HCT116 (cell line): ENCODE measurements around the gene SPATS2L. TPM values are rescaled to one million over a fixed set of nuclear protein-coding genes. Genes with fewer than 3 reads are reported as not detected.

Experiments
- ATAC-seq: fragments of 200-7000 bp; cut with Tn5 transposase; 2 replicates; pipeline ENCODE4 v1.9.1; 2020; ENCODE audit warnings: mild to moderate bottlenecking, moderate library complexity
- BruUV-seq: library from RNA; stranded (reverse); fragments of 400-500 nt; replicated peaks from 2 replicates; lab custom pipeline; 2021; lab: Mats Ljungman, UMichigan
- CTCF ChIA-PET: fragments of 300-600 bp; sonication (Branson Sonifier 250); formaldehyde crosslinking; loops from one replicate; lab custom pipeline; 2021; ENCODE audit warnings: antibody characterized with exemption; lab: Charles Lee
- POLR2A ChIA-PET: fragments of 300-600, 350-600 bp; sonication (Branson Sonifier 250); formaldehyde crosslinking; loops from one replicate; lab custom pipeline; 2021; ENCODE audit warnings: antibody characterized with exemption; lab: Charles Lee
- RAD21 ChIA-PET, 2 experiments: fragments of 300-600 bp; sonication (Branson Sonifier 250); formaldehyde crosslinking; loops; one replicate each; lab custom pipeline; 2023; ENCODE audit warnings: low total read pairs in 2 of 2; ENCODE audit not compliant: uncharacterized antibody in 2 of 2, unreplicated experiment in 2 of 2, low non-redundant PET in 1 of 2; lab: Charles Lee
- DNase-seq: peaks from one replicate; pipeline ENCODE4 v3.0.0-alpha.2; 2010; ENCODE audit warnings: low read depth, low spot score
- H2AFZ ChIP-seq: fragments of 200-600 bp; shearing (Covaris generic), sonication (generic); 2 replicates; pipeline ENCODE4 v1.6.1; 2017; ENCODE audit warnings: low read depth, mixed run types, mixed read lengths, antibody characterized with exemption, low read length; ENCODE audit not compliant: poor library complexity, severe bottlenecking
- H3K27ac ChIP-seq: 2 replicates; pipeline ENCODE4 v1.5.1; 2012; ENCODE audit warnings: low read depth, low read length
- H3K27me3 ChIP-seq: fragments of 200-600 bp; sonication (generic); 2 replicates; pipeline ENCODE4 v1.6.1; 2016; ENCODE audit warnings: mixed run types, low read length, mixed read lengths; ENCODE audit not compliant: insufficient read depth
- H3K36me3 ChIP-seq, 2 experiments: fragments of 200-500 bp in 1 of 2; fragments of 200-600 bp in 1 of 2; sonication (Bioruptor generic) in 1 of 2; sonication (generic) in 1 of 2; 2 replicates each; pipeline versions ENCODE4 v1.5.1 to v1.6.1; 2014 to 2016; ENCODE audit warnings: low read length in 2 of 2, inconsistent platforms in 1 of 2, mixed read lengths in 1 of 2, mixed run types in 1 of 2; ENCODE audit not compliant: insufficient read depth in 2 of 2, control insufficient read depth in 1 of 2
- H3K4me1 ChIP-seq, 2 experiments: fragments of 200-600 bp in 1 of 2; sonication (generic) in 1 of 2; 2 replicates each; pipeline versions ENCODE4 v1.5.1 to v1.6.1; 2012 to 2017; ENCODE audit warnings: low read length in 2 of 2, inconsistent platforms in 1 of 2, mild to moderate bottlenecking in 1 of 2, mixed read lengths in 1 of 2, mixed run types in 1 of 2, moderate library complexity in 1 of 2; ENCODE audit not compliant: insufficient read depth in 2 of 2, control insufficient read depth in 1 of 2
- H3K4me2 ChIP-seq: fragments of 200-600 bp; sonication (generic); 2 replicates; pipeline ENCODE4 v1.6.1; 2017; ENCODE audit warnings: mixed run types, low read length, mixed read lengths
- H3K4me3 ChIP-seq, 2 experiments: fragments of 200-600 bp in 1 of 2; sonication (generic) in 1 of 2; replicated peaks in 1 of 2; 2 replicates each; pipeline ENCODE4 v1.5.1; 2011 to 2016; ENCODE audit warnings: low read length in 2 of 2, control low read depth in 1 of 2, low read depth in 1 of 2, mild to moderate bottlenecking in 1 of 2, mixed read lengths in 1 of 2, mixed run types in 1 of 2
- H3K79me2 ChIP-seq: fragments of 200-600 bp; sonication (generic); 2 replicates; pipeline ENCODE4 v1.6.1; 2017; ENCODE audit warnings: mild to moderate bottlenecking, mixed run types, low read length, moderate library complexity, mixed read lengths; ENCODE audit not compliant: insufficient read depth
- H3K9ac ChIP-seq: fragments of 200-600 bp; sonication (generic); 2 replicates; pipeline ENCODE4 v1.6.1; 2016; ENCODE audit warnings: low read length, mixed read lengths
- H3K9me2 ChIP-seq: fragments of 200-600 bp; sonication (generic), shearing (Covaris generic); 2 replicates; pipeline ENCODE4 v1.6.1; 2017; ENCODE audit warnings: mixed run types, mild to moderate bottlenecking, moderate library complexity; ENCODE audit not compliant: insufficient read depth
- H3K9me3 ChIP-seq, 2 experiments: fragments of 200-500 bp in 1 of 2; fragments of 200-600 bp in 1 of 2; sonication (Bioruptor generic) in 1 of 2; sonication (generic) in 1 of 2; 2 replicates each; pipeline ENCODE4 v1.6.1; 2014 to 2017; ENCODE audit warnings: low read length in 2 of 2, mixed read lengths in 2 of 2, inconsistent platforms in 1 of 2, low read depth in 1 of 2, mild to moderate bottlenecking in 1 of 2, mixed run types in 1 of 2, moderate library complexity in 1 of 2; ENCODE audit not compliant: control insufficient read depth in 1 of 2, insufficient read depth in 1 of 2
- H4K20me1 ChIP-seq: fragments of 200-600 bp; sonication (generic), shearing (Covaris generic); 2 replicates; pipeline ENCODE4 v1.6.1; 2017; ENCODE audit warnings: mixed run types, mild to moderate bottlenecking, moderate library complexity; ENCODE audit not compliant: insufficient read depth
- ATF3 ChIP-seq: IDR thresholded peaks from 2 replicates; pipeline ENCODE4 v1.6.1; 2012
- CEBPB ChIP-seq: IDR thresholded peaks from 2 replicates; pipeline ENCODE4 v1.6.1; 2012; ENCODE audit warnings: low read depth
- CTCF ChIP-seq, 3 experiments: fragments of 200-600 bp in 1 of 3; sonication (generic) in 1 of 3; IDR thresholded peaks in 2 of 3; conservative IDR thresholded peaks in 1 of 3; 2 replicates each; pipeline ENCODE4 v1.5.1; 2012 to 2017; ENCODE audit warnings: low read depth in 2 of 3, low read length in 2 of 3, antibody characterized with exemption in 1 of 3, borderline replicate concordance in 1 of 3, control low read depth in 1 of 3, mild to moderate bottlenecking in 1 of 3, mixed read lengths in 1 of 3, mixed run types in 1 of 3, moderate library complexity in 1 of 3; ENCODE audit not compliant: insufficient read depth in 1 of 3
- EGR1 ChIP-seq: IDR thresholded peaks from 2 replicates; pipeline ENCODE4 v1.6.1; 2012; ENCODE audit warnings: low read depth
- JUND ChIP-seq: IDR thresholded peaks from 2 replicates; pipeline ENCODE4 v1.6.1; 2012
- MAX ChIP-seq: IDR thresholded peaks from 2 replicates; pipeline ENCODE4 v1.6.1; 2012
- RAD21 ChIP-seq: IDR thresholded peaks from 2 replicates; pipeline ENCODE4 v1.6.1; 2012; ENCODE audit warnings: low read depth, mild to moderate bottlenecking
- REST ChIP-seq: IDR thresholded peaks from 2 replicates; pipeline ENCODE4 v1.6.1; 2012; ENCODE audit warnings: low read depth
- SIN3A ChIP-seq: IDR thresholded peaks from 2 replicates; pipeline ENCODE4 v1.6.1; 2012; ENCODE audit warnings: low read depth
- SP1 ChIP-seq: IDR thresholded peaks from 2 replicates; pipeline ENCODE4 v1.6.1; 2012; ENCODE audit warnings: low read depth
- SRF ChIP-seq: IDR thresholded peaks from 2 replicates; pipeline ENCODE4 v1.6.1; 2012; ENCODE audit warnings: low read depth
- TCF7L2 ChIP-seq: IDR thresholded peaks from 2 replicates; pipeline ENCODE4 v1.7.0; 2011; ENCODE audit warnings: borderline replicate concordance, inconsistent platforms; ENCODE audit not compliant: insufficient read depth, insufficient read length; ENCODE audit errors: extremely low read depth
- YY1 ChIP-seq: IDR thresholded peaks from 2 replicates; pipeline ENCODE4 v1.6.1; 2011; ENCODE audit warnings: low read length, low read depth, moderate library complexity, mild to moderate bottlenecking; ENCODE audit not compliant: insufficient replicate concordance; ENCODE audit errors: extremely low read depth
- ZBTB33 ChIP-seq: IDR thresholded peaks from 2 replicates; pipeline ENCODE4 v1.6.1; 2011; ENCODE audit warnings: mild to moderate bottlenecking, low read length, moderate library complexity; ENCODE audit not compliant: insufficient replicate concordance; ENCODE audit errors: extremely low read depth
- ZFX ChIP-seq: fragments of 450-650 bp; IDR thresholded peaks from 2 replicates; pipeline ENCODE4 v1.6.1; 2017
- ZNF274 ChIP-seq: fragments of 200-500 bp; sonication (Bioruptor generic); IDR thresholded peaks from 2 replicates; pipeline ENCODE4 v1.6.1; 2014; ENCODE audit warnings: mild to moderate bottlenecking, low read depth, low read length, inconsistent platforms
- intact Hi-C: fragments of 100-400 bp; cut with micrococcal nuclease; formaldehyde crosslinking; loops from 2 replicates; pipeline ENCODE4 v1.10.0; 2022
- total RNA-seq: library from RNA; stranded (reverse); gene quantifications from one replicate; pipeline ENCODE4 v1.2.1, GENCODE V29; 2021; ENCODE audit not compliant: unreplicated experiment

The SPATS2L gene
- total RNA-seq, 1 experiment from 2014 or later = 87.1 TPM

- no peak for DNase-seq
- H3K79me2 ChIP-seq = no peaks in the 10 kb centered on the region
- ChIA-PET POLR2A (no interaction called here), CTCF (no interaction called here), RAD21 (no interaction called here)
- no peaks in the 10 kb centered on the region for H3K9me2 ChIP-seq
- TF ChIP-seq ZNF274 (no peak), SRF (no peak), REST (no peak), YY1 (no peak), SP1 (no peak), ATF3 (no peak), TCF7L2 (no peak), MAX (no peak), JUND (no peak), RAD21 (no peak), ZFX (no peak), EGR1 (no peak), CTCF (IDR thresholded peaks at IDR 0.05 in 2 of 3, conservative IDR thresholded peaks at IDR 0.05 in 1 of 3; ENCODE audit: borderline replicate concordance in 1 of 3, insufficient read depth in 1 of 3, low read depth in 2 of 3, low read length in 2 of 3) (no peak), ZBTB33 (no peak), SIN3A (no peak), CEBPB (no peak)
- intact Hi-C loops = no loop called here
- H2AFZ ChIP-seq = no peak overlapping the region
- H3K4me1 ChIP-seq = no peaks in the 10 kb centered on the region
- no peak for ATAC-seq
- no peak overlapping the region for H3K27ac ChIP-seq
- no peaks in the 10 kb centered on the region for H3K9me3 ChIP-seq
- H3K27me3 ChIP-seq = no peaks in the 10 kb centered on the region
- H3K9ac ChIP-seq = no peak overlapping the region
- H4K20me1 ChIP-seq = no peaks in the 10 kb centered on the region
- peaks cover 0 to 17% of the 10 kb centered on the region in 2 experiments; a peak in 2 of 4 replicates for H3K36me3 ChIP-seq
- BruUV-seq = no TSS peak
- no peak overlapping the region for H3K4me3 ChIP-seq
- H3K4me2 ChIP-seq = no peak overlapping the region
Measured at GRCh38 chr2:200435379-200435778, 128.9 kb downstream of the SPATS2L start.
